Liver (tissue), 3 donors: ENCODE data around the gene PRLHR.

ENCODE experiments used
- RAD21 ChIP-seq, 2 donors: IDR thresholded peaks; 2 replicates each; pipeline ENCODE4 v1.6.1; 2016; ENCODE audit warnings: antibody characterized with exemption in 2 of 2, mild to moderate bottlenecking in 2 of 2
- SP1 ChIP-seq: IDR thresholded peaks from 2 replicates; pipeline ENCODE4 v1.6.1; 2018; ENCODE audit warnings: antibody characterized with exemption, mild to moderate bottlenecking
- TAF1 ChIP-seq: conservative IDR thresholded peaks from 2 replicates; pipeline ENCODE4 v1.6.1; 2016; ENCODE audit warnings: antibody characterized with exemption, mild to moderate bottlenecking
- YY1 ChIP-seq: IDR thresholded peaks from 2 replicates; pipeline ENCODE4 v1.6.1; 2016; ENCODE audit warnings: antibody characterized with exemption, mild to moderate bottlenecking
- TF ChIP-seq, protein P1 (sequence below): IDR thresholded peaks from 2 replicates; pipeline ENCODE4 v1.6.1; 2016; ENCODE audit warnings: antibody characterized with exemption
- TF ChIP-seq, protein P2 (sequence below): fragments of 150-350 bp; IDR thresholded peaks from 2 replicates; pipeline ENCODE4 v1.5.1; 2017; ENCODE audit warnings: improper control_type of control experiment, low read depth, low read length; ENCODE audit not compliant: missing input control
- TF ChIP-seq, protein P3 (sequence below): IDR thresholded peaks from 2 replicates; pipeline ENCODE4 v1.6.1; 2016; ENCODE audit warnings: antibody characterized with exemption, mild to moderate bottlenecking
- TF ChIP-seq, protein P4 (sequence below): IDR thresholded peaks from 2 replicates; pipeline ENCODE4 v1.6.1; 2016; ENCODE audit warnings: antibody characterized with exemption
- donor health status: healthy.
- donor health status: healthy.

DNA sequence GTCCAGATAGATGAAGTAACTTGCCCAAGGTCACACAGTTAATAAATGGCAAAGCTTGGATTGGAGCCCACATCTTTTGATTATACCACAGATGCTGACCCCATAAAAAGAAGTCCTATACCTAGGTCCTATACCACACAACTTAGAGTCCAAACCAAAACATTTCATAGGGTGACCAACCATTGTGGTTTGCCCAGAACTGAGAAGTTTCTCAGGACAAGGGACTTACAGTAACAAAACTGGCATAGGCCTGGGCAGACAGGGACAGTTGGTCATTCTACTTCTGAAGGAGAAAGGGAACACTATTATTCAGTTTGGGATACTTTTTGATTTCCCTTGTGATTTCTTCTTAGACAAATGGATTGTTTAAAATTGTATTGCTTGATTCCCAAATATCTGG, 32.9 kb upstream of the PRLHR start:
- TF ChIP-seq YY1: no peak
- TF ChIP-seq, protein P1, sequence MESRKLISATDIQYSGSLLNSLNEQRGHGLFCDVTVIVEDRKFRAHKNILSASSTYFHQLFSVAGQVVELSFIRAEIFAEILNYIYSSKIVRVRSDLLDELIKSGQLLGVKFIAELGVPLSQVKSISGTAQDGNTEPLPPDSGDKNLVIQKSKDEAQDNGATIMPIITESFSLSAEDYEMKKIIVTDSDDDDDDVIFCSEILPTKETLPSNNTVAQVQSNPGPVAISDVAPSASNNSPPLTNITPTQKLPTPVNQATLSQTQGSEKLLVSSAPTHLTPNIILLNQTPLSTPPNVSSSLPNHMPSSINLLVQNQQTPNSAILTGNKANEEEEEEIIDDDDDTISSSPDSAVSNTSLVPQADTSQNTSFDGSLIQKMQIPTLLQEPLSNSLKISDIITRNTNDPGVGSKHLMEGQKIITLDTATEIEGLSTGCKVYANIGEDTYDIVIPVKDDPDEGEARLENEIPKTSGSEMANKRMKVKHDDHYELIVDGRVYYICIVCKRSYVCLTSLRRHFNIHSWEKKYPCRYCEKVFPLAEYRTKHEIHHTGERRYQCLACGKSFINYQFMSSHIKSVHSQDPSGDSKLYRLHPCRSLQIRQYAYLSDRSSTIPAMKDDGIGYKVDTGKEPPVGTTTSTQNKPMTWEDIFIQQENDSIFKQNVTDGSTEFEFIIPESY: no peak
- TF ChIP-seq, protein P2, sequence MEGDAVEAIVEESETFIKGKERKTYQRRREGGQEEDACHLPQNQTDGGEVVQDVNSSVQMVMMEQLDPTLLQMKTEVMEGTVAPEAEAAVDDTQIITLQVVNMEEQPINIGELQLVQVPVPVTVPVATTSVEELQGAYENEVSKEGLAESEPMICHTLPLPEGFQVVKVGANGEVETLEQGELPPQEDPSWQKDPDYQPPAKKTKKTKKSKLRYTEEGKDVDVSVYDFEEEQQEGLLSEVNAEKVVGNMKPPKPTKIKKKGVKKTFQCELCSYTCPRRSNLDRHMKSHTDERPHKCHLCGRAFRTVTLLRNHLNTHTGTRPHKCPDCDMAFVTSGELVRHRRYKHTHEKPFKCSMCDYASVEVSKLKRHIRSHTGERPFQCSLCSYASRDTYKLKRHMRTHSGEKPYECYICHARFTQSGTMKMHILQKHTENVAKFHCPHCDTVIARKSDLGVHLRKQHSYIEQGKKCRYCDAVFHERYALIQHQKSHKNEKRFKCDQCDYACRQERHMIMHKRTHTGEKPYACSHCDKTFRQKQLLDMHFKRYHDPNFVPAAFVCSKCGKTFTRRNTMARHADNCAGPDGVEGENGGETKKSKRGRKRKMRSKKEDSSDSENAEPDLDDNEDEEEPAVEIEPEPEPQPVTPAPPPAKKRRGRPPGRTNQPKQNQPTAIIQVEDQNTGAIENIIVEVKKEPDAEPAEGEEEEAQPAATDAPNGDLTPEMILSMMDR: no peak
- no peak for TF ChIP-seq SP1
- no peak for TF ChIP-seq TAF1
- TF ChIP-seq, protein P3, sequence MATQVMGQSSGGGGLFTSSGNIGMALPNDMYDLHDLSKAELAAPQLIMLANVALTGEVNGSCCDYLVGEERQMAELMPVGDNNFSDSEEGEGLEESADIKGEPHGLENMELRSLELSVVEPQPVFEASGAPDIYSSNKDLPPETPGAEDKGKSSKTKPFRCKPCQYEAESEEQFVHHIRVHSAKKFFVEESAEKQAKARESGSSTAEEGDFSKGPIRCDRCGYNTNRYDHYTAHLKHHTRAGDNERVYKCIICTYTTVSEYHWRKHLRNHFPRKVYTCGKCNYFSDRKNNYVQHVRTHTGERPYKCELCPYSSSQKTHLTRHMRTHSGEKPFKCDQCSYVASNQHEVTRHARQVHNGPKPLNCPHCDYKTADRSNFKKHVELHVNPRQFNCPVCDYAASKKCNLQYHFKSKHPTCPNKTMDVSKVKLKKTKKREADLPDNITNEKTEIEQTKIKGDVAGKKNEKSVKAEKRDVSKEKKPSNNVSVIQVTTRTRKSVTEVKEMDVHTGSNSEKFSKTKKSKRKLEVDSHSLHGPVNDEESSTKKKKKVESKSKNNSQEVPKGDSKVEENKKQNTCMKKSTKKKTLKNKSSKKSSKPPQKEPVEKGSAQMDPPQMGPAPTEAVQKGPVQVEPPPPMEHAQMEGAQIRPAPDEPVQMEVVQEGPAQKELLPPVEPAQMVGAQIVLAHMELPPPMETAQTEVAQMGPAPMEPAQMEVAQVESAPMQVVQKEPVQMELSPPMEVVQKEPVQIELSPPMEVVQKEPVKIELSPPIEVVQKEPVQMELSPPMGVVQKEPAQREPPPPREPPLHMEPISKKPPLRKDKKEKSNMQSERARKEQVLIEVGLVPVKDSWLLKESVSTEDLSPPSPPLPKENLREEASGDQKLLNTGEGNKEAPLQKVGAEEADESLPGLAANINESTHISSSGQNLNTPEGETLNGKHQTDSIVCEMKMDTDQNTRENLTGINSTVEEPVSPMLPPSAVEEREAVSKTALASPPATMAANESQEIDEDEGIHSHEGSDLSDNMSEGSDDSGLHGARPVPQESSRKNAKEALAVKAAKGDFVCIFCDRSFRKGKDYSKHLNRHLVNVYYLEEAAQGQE: no peak
- TF ChIP-seq, protein P4, sequence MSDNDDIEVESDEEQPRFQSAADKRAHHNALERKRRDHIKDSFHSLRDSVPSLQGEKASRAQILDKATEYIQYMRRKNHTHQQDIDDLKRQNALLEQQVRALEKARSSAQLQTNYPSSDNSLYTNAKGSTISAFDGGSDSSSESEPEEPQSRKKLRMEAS: no peak
- TF ChIP-seq RAD21 (IDR thresholded peaks at IDR 0.05): no peak
